PC-3 (cell line): ENCODE data around the gene MATN4. TPM values are rescaled to one million over a fixed set of nuclear protein-coding genes. Genes with fewer than 3 reads are reported as not detected.

Experiments used
- ATAC-seq: fragments of 200-7000 bp; cut with Tn5 transposase; 2 replicates; pipeline ENCODE4 v1.9.1; 2020; ENCODE audit warnings: mild to moderate bottlenecking, moderate library complexity
- BruUV-seq: library from RNA; stranded (reverse); fragments of 400-500 nt; replicated peaks from 2 replicates; lab custom pipeline; 2021; lab: Mats Ljungman, UMichigan
- CTCF ChIA-PET: fragments of 300-600 bp; sonication (Branson Sonifier 250); formaldehyde crosslinking; loops from one replicate; lab custom pipeline; 2022; ENCODE audit warnings: antibody characterized with exemption; lab: Charles Lee
- POLR2A ChIA-PET: fragments of 300-600 bp; sonication (Branson Sonifier 250); formaldehyde crosslinking; loops from one replicate; lab custom pipeline; 2022; ENCODE audit warnings: antibody characterized with exemption; ENCODE audit not compliant: unreplicated experiment; lab: Charles Lee
- DNase-seq: peaks from one replicate; pipeline ENCODE4 v3.0.0-alpha.2; 2015
- H2AFZ ChIP-seq: fragments of 300-600 bp; sonication (generic); 2 replicates; pipeline ENCODE4 v1.6.0; 2016; ENCODE audit warnings: antibody characterized with exemption, low read length
- H3F3A ChIP-seq: fragments of 300-600 bp; sonication (generic); one replicate; pipeline ENCODE4 v1.6.0; 2017; ENCODE audit warnings: antibody characterized with exemption, low read length, control low read depth, mild to moderate bottlenecking; ENCODE audit not compliant: unreplicated experiment
- H3K27ac ChIP-seq: fragments of 300-600 bp; sonication (generic); 2 replicates; pipeline ENCODE4 v1.5.1; 2016; ENCODE audit warnings: mild to moderate bottlenecking, low read length
- H3K27me3 ChIP-seq: fragments of 300-600 bp; sonication (generic); 2 replicates; pipeline ENCODE4 v1.6.1; 2016; ENCODE audit warnings: low read length, mixed read lengths
- H3K36me3 ChIP-seq: fragments of 300-600 bp; sonication (generic); 2 replicates; pipeline ENCODE4 v1.6.1; 2016; ENCODE audit warnings: low read depth, mixed run types, low read length, mixed read lengths
- H3K4me1 ChIP-seq: fragments of 300-600 bp; sonication (generic); 2 replicates; pipeline ENCODE4 v1.5.1; 2016; ENCODE audit warnings: low read length; ENCODE audit not compliant: insufficient read depth
- H3K4me2 ChIP-seq: fragments of 300-600 bp; sonication (generic); 2 replicates; pipeline ENCODE4 v1.6.0; 2016; ENCODE audit warnings: low read length
- H3K4me3 ChIP-seq: fragments of 300-600 bp; sonication (generic); 2 replicates; pipeline ENCODE4 v1.5.1; 2016; ENCODE audit warnings: mild to moderate bottlenecking, low read length, mixed read lengths
- H3K79me2 ChIP-seq: fragments of 300-600 bp; sonication (generic); 2 replicates; pipeline ENCODE4 v1.6.1; 2017; ENCODE audit warnings: low read length, mixed read lengths
- H3K9ac ChIP-seq: fragments of 300-600 bp; sonication (generic); 2 replicates; pipeline ENCODE4 v1.6.0; 2016; ENCODE audit warnings: mild to moderate bottlenecking, low read length
- H3K9me2 ChIP-seq: fragments of 300-600 bp; sonication (generic); replicated peaks from 2 replicates; pipeline ENCODE4 v1.6.1; 2016; ENCODE audit warnings: mixed run types, low read length, mixed read lengths
- H3K9me3 ChIP-seq: fragments of 300-600 bp; sonication (generic); 2 replicates; pipeline ENCODE4 v1.6.1; 2016; ENCODE audit warnings: low read length, mixed read lengths
- H4K20me1 ChIP-seq: fragments of 300-600 bp; sonication (generic); 2 replicates; pipeline ENCODE4 v1.6.1; 2016; ENCODE audit warnings: low read length, mixed read lengths
- CTCF ChIP-seq: fragments of 300-600 bp; sonication (generic); conservative IDR thresholded peaks from 2 replicates; pipeline ENCODE4 v1.5.1; 2017; ENCODE audit warnings: antibody characterized with exemption, low read depth, mild to moderate bottlenecking, low read length
- EZH2 ChIP-seq: fragments of 300-600 bp; sonication (generic); IDR thresholded peaks from one replicate; pipeline ENCODE4 v1.6.1; 2017; ENCODE audit warnings: antibody characterized with exemption, mild to moderate bottlenecking, low read length; ENCODE audit not compliant: unreplicated experiment
- EZH2phosphoT487 ChIP-seq: fragments of 300-600 bp; sonication (generic); IDR thresholded peaks from 2 replicates; pipeline ENCODE4 v1.6.1; 2018; ENCODE audit warnings: mild to moderate bottlenecking, antibody characterized with exemption, low read length, borderline replicate concordance
- intact Hi-C: fragments of 100-400 bp; cut with micrococcal nuclease; formaldehyde crosslinking; loops from 2 replicates; pipeline ENCODE4 v1.9.0; 2023
- total RNA-seq: library from RNA; depleted of rRNA; stranded (reverse); fragments of >200 nt; gene quantifications from 2 replicates; pipeline ENCODE4 v1.2.3, GENCODE V29; 2014

MATN4 gene
- total RNA-seq, 1 experiment from 2014 or later, result 0.33 TPM

- no peak for TF ChIP-seq EZH2phosphoT487
- no peaks in the 10 kb centered on the region for H3K9me2 ChIP-seq
- H3K9me3 ChIP-seq, result no peaks in the 10 kb centered on the region
- no peak overlapping the region for H2AFZ ChIP-seq
- intact Hi-C loops, result no loop called here
- peaks cover 9% of the 10 kb centered on the region; the same call in 1 of the 2 replicates for H3K4me1 ChIP-seq
- H3K9ac ChIP-seq, result no peak overlapping the region
- H3F3A ChIP-seq, result no peaks in the 10 kb centered on the region
- no peaks in the 10 kb centered on the region for H4K20me1 ChIP-seq
- no peak for ATAC-seq
- H3K36me3 ChIP-seq, result no peaks in the 10 kb centered on the region
- H3K4me2 ChIP-seq, result no peak overlapping the region
- no peak overlapping the region for H3K27ac ChIP-seq
- H3K27me3 ChIP-seq, result no peaks in the 10 kb centered on the region
- BruUV-seq, result no TSS peak
- no peaks in the 10 kb centered on the region for H3K79me2 ChIP-seq
- ChIA-PET POLR2A (no interaction called here), CTCF (no interaction called here)
- DNase-seq, result no peak
- H3K4me3 ChIP-seq, result no peak overlapping the region
These were observed 44.4 kb downstream of the MATN4 start for GRCh38 chr20:45263556-45264266.

- TF ChIP-seq CTCF (no peak), EZH2 (no peak), EZH2phosphoT487 (no peak)
- H2AFZ ChIP-seq, result no peak overlapping the region
- no peaks in the 10 kb centered on the region for H3K36me3 ChIP-seq
- H4K20me1 ChIP-seq, result no peaks in the 10 kb centered on the region
- H3K4me3 ChIP-seq, result no peak overlapping the region
- intact Hi-C loops, result no loop called here
- no peaks in the 10 kb centered on the region for H3F3A ChIP-seq
- 0 out of 2 replicates have a peak, but pooled peaks cover 3% of the 10 kb centered on the region for H3K79me2 ChIP-seq
- H3K27me3 ChIP-seq, result no peaks in the 10 kb centered on the region
- H3K9ac ChIP-seq, result no peak overlapping the region
- no peaks in the 10 kb centered on the region for H3K9me2 ChIP-seq
- DNase-seq, result no peak
- no peak overlapping the region for H3K4me2 ChIP-seq
- H3K27ac ChIP-seq, result no peak overlapping the region
- H3K9me3 ChIP-seq, result no peaks in the 10 kb centered on the region
- POLR2A ChIA-PET, result no interaction called here
- peaks cover 21% of the 10 kb centered on the region for H3K4me1 ChIP-seq
- CTCF ChIA-PET, result no interaction called here
- BruUV-seq, result no TSS peak
- no peak for ATAC-seq
These were observed 49.4 kb downstream of the MATN4 start for GRCh38 chr20:45258664-45259063.

GRCh38 chr20:45258259-45258658, 49.8 kb downstream of the MATN4 start:
- POLR2A ChIA-PET, result no interaction called here
- DNase-seq, result no peak

More at GRCh38 chr20:45258259-45258658, 49.8 kb downstream of the MATN4 start:
- H3K4me2 ChIP-seq, result no peak overlapping the region
- no peaks in the 10 kb centered on the region for H3K27me3 ChIP-seq
- H3K4me1 ChIP-seq, result peaks cover 25% of the 10 kb centered on the region
- no peaks in the 10 kb centered on the region for H3K9me2 ChIP-seq
- no peak overlapping the region for H3K4me3 ChIP-seq
- no peak overlapping the region for H3K27ac ChIP-seq
- ATAC-seq, result no peak
- no peaks in the 10 kb centered on the region for H4K20me1 ChIP-seq
- no peak overlapping the region for H2AFZ ChIP-seq
- no peaks in the 10 kb centered on the region for H3K9me3 ChIP-seq
- intact Hi-C loops, result no loop called here
- no TSS peak for BruUV-seq
- CTCF ChIA-PET, result no interaction called here
- 0 out of 2 replicates have a peak, but pooled peaks cover 6% of the 10 kb centered on the region for H3K79me2 ChIP-seq
- no peaks in the 10 kb centered on the region for H3K36me3 ChIP-seq
- TF ChIP-seq CTCF (no peak), EZH2 (no peak)
- H3F3A ChIP-seq, result no peaks in the 10 kb centered on the region
- no peak overlapping the region for H3K9ac ChIP-seq
